A673 (cell line): ENCODE data around the gene LAMA3. TPM values are rescaled to one million over a fixed set of nuclear protein-coding genes. Genes with fewer than 3 reads are reported as not detected.

ENCODE experiments used
- BruUV-seq: library from RNA; stranded (reverse); fragments of 400-500 nt; replicated peaks from 2 replicates; lab custom pipeline; 2021; lab: Mats Ljungman, UMichigan
- CTCF ChIA-PET: fragments of 300-600 bp; sonication (Branson Sonifier 250); formaldehyde crosslinking; loops from one replicate; lab custom pipeline; 2022; ENCODE audit warnings: antibody characterized with exemption; lab: Charles Lee
- POLR2A ChIA-PET: fragments of 300-600 bp; sonication (Branson Sonifier 250); formaldehyde crosslinking; loops from one replicate; lab custom pipeline; 2022; ENCODE audit warnings: antibody characterized with exemption; ENCODE audit not compliant: low non-redundant PET; lab: Charles Lee
- DNase-seq: peaks from one replicate; pipeline ENCODE4 v3.0.0-alpha.2; 2015; ENCODE audit warnings: low spot score
- H3K27ac ChIP-seq: fragments of 200-600 bp; sonication (generic); 2 replicates; pipeline ENCODE4 v1.5.1; 2016; ENCODE audit warnings: mixed run types, low read depth, mild to moderate bottlenecking, mixed read lengths, antibody characterized with exemption, low read length; ENCODE audit not compliant: poor library complexity, severe bottlenecking
- H3K27me3 ChIP-seq: fragments of 200-600 bp; sonication (generic); replicated peaks from 2 replicates; pipeline ENCODE4 v1.6.1; 2017; ENCODE audit warnings: mixed run types, low read depth, mild to moderate bottlenecking, mixed read lengths, antibody characterized with exemption, low read length; ENCODE audit not compliant: insufficient read depth, poor library complexity
- H3K36me3 ChIP-seq: fragments of 200-600 bp; sonication (generic); 2 replicates; pipeline ENCODE4 v1.6.1; 2016; ENCODE audit warnings: mixed run types, mild to moderate bottlenecking, mixed read lengths, antibody characterized with exemption, low read length; ENCODE audit not compliant: insufficient read depth, poor library complexity, severe bottlenecking
- H3K4me1 ChIP-seq: fragments of 200-600 bp; sonication (generic); 2 replicates; pipeline ENCODE4 v1.6.1; 2017; ENCODE audit warnings: mixed run types, mild to moderate bottlenecking, mixed read lengths, antibody characterized with exemption, low read length; ENCODE audit not compliant: insufficient read depth, poor library complexity, severe bottlenecking
- H3K4me3 ChIP-seq: fragments of 200-600 bp; sonication (generic); 2 replicates; pipeline ENCODE4 v1.5.1; 2016; ENCODE audit warnings: low read depth, mixed run types, mild to moderate bottlenecking, mixed read lengths, low read length; ENCODE audit not compliant: poor library complexity, severe bottlenecking
- H3K9me3 ChIP-seq: fragments of 200-600 bp; sonication (generic); 2 replicates; pipeline ENCODE4 v1.6.1; 2016; ENCODE audit warnings: mixed run types, low read depth, mild to moderate bottlenecking, mixed read lengths, antibody characterized with exemption, low read length; ENCODE audit not compliant: poor library complexity, severe bottlenecking
- CTCF ChIP-seq: fragments of 300-800, 200-600 bp; sonication (generic); conservative IDR thresholded peaks from 2 replicates; pipeline ENCODE4 v1.5.1; 2017; ENCODE audit warnings: low read depth, mild to moderate bottlenecking, antibody characterized with exemption, low read length, moderate library complexity, mixed read lengths
- EZH2 ChIP-seq: fragments of 200-600 bp; sonication (generic); IDR thresholded peaks from 2 replicates; pipeline ENCODE4 v1.6.1; 2017; ENCODE audit warnings: borderline replicate concordance, low read depth, mild to moderate bottlenecking, mixed read lengths, antibody characterized with exemption, low read length; ENCODE audit not compliant: poor library complexity, severe bottlenecking
- intact Hi-C: fragments of 100-400 bp; cut with micrococcal nuclease; formaldehyde crosslinking; loops from one replicate; pipeline ENCODE4 v1.10.0; 2022; ENCODE audit not compliant: unreplicated experiment
- total RNA-seq: library from RNA; stranded (reverse); gene quantifications from 2 replicates; pipeline ENCODE4 v1.2.3, GENCODE V29; 2021

LAMA3 gene
- total RNA-seq, 1 experiment from 2014 or later = 2.7 TPM

- Histone ChIP-seq H3K4me1 (no peaks in the 10 kb centered on the region), H3K9me3 (no peaks in the 10 kb centered on the region), H3K36me3 (no peaks in the 10 kb centered on the region), H3K4me3 (no peak overlapping the region), H3K27ac (no peak overlapping the region), H3K27me3 (no peaks in the 10 kb centered on the region)
- BruUV-seq = no TSS peak
- TF ChIP-seq CTCF (no peak), EZH2 (no peak)
- POLR2A ChIA-PET = no interaction called here
- no peak for DNase-seq
- intact Hi-C loops = no loop called here
- CTCF ChIA-PET = interaction anchor here (0.6 kb wide), 1 partner anchor 656 kb away, joined by 3 read pairs; no protein-coding TSS in a partner anchor
Measured at GRCh38 chr18:23641143-23641720, 48.0 kb upstream of the LAMA3 start.

GRCh38 chr18:23641937-23642666, 47.2 kb upstream of the LAMA3 start:
- Histone ChIP-seq H3K4me3 (no peak overlapping the region), H3K4me1 (no peaks in the 10 kb centered on the region), H3K27ac (no peak overlapping the region), H3K36me3 (no peaks in the 10 kb centered on the region), H3K9me3 (no peaks in the 10 kb centered on the region), H3K27me3 (no peaks in the 10 kb centered on the region)
- intact Hi-C loops = no loop called here
- ChIA-PET POLR2A (no interaction called here), CTCF (no interaction called here)
- no peak for DNase-seq
- TF ChIP-seq EZH2 = no peak
- no peak for TF ChIP-seq CTCF
- no TSS peak for BruUV-seq

GRCh38 chr18:23643815-23644490, 45.3 kb upstream of the LAMA3 start:
- Histone ChIP-seq H3K36me3 (no peaks in the 10 kb centered on the region), H3K4me3 (no peak overlapping the region), H3K4me1 (no peaks in the 10 kb centered on the region), H3K27me3 (no peaks in the 10 kb centered on the region), H3K27ac (no peak overlapping the region), H3K9me3 (no peaks in the 10 kb centered on the region)
- no TSS peak for BruUV-seq
- no peak for DNase-seq
- intact Hi-C loops = no loop called here
- POLR2A ChIA-PET = no interaction called here
- TF ChIP-seq EZH2 (no peak), CTCF (no peak)
- CTCF ChIA-PET = no interaction called here
